Astrocyte (in vitro differentiated cells and primary cell): ENCODE results near the gene TMTC4. TPM values are rescaled to one million over a fixed set of nuclear protein-coding genes. Genes with fewer than 3 reads are reported as not detected.

ENCODE experiments used
- DNase-seq: peaks from one replicate; pipeline ENCODE4 v3.0.0-alpha.2; 2010; ENCODE audit warnings: low read depth
- FAIRE-seq: peaks from 2 replicates; lab custom pipeline; 2011; peaks lifted over from hg19 to GRCh38; lab: Jason Lieb, UNC
- H2AFZ ChIP-seq: 2 replicates; pipeline ENCODE4 v1.6.0; 2012; ENCODE audit warnings: low read depth, low read length, inconsistent platforms
- H3K27ac ChIP-seq: 2 replicates; pipeline ENCODE4 v1.5.1; 2011; ENCODE audit warnings: low read depth, low read length, inconsistent platforms
- H3K27me3 ChIP-seq: 2 replicates; pipeline ENCODE4 v1.6.0; 2011; ENCODE audit warnings: low read length, inconsistent platforms; ENCODE audit not compliant: insufficient read depth
- H3K36me3 ChIP-seq: 2 replicates; pipeline ENCODE4 v1.5.1; 2011; ENCODE audit warnings: low read length, inconsistent platforms; ENCODE audit not compliant: insufficient read depth
- H3K4me1 ChIP-seq: 2 replicates; pipeline ENCODE4 v1.5.1; 2011; ENCODE audit warnings: low read length, inconsistent platforms; ENCODE audit not compliant: insufficient read depth
- H3K4me2 ChIP-seq: 2 replicates; pipeline ENCODE4 v1.6.0; 2012; ENCODE audit warnings: low read length, inconsistent platforms
- H3K4me3 ChIP-seq: 2 replicates; pipeline ENCODE4 v1.5.1; 2011; ENCODE audit warnings: low read depth, mild to moderate bottlenecking, low read length, inconsistent platforms; ENCODE audit not compliant: insufficient read depth
- H3K79me2 ChIP-seq: 2 replicates; pipeline ENCODE4 v1.6.0; 2012; ENCODE audit warnings: mild to moderate bottlenecking, low read length, inconsistent platforms; ENCODE audit not compliant: insufficient read depth
- H3K9ac ChIP-seq: 2 replicates; pipeline ENCODE4 v1.6.0; 2012; ENCODE audit warnings: mild to moderate bottlenecking, low read length, inconsistent platforms
- H3K9me3 ChIP-seq: 2 replicates; pipeline ENCODE4 v1.5.1; 2012; ENCODE audit warnings: low read depth, mild to moderate bottlenecking, low read length, inconsistent platforms; ENCODE audit not compliant: insufficient read depth
- H4K20me1 ChIP-seq: 2 replicates; pipeline ENCODE4 v1.6.0; 2012; ENCODE audit warnings: low read length, inconsistent platforms; ENCODE audit not compliant: insufficient read depth
- H3K27ac Mint-ChIP-seq: one replicate; pipeline ENCODE4 v1.8.0; 2021; ENCODE audit warnings: mild to moderate bottlenecking, mixed read lengths; ENCODE audit not compliant: unreplicated experiment
- H3K27me3 Mint-ChIP-seq: one replicate; pipeline ENCODE4 v1.8.0; 2021; ENCODE audit warnings: low read depth, mixed read lengths; ENCODE audit not compliant: unreplicated experiment
- H3K36me3 Mint-ChIP-seq: one replicate; pipeline ENCODE4 v1.8.0; 2021; ENCODE audit warnings: low read depth, mixed read lengths; ENCODE audit not compliant: unreplicated experiment
- H3K4me1 Mint-ChIP-seq: one replicate; pipeline ENCODE4 v1.8.0; 2021; ENCODE audit warnings: low read depth, mixed read lengths; ENCODE audit not compliant: unreplicated experiment
- H3K4me3 Mint-ChIP-seq: one replicate; pipeline ENCODE4 v1.8.0; 2021; ENCODE audit warnings: mild to moderate bottlenecking, moderate library complexity, mixed read lengths; ENCODE audit not compliant: unreplicated experiment
- H3K9me3 Mint-ChIP-seq: one replicate; pipeline ENCODE4 v1.8.0; 2021; ENCODE audit warnings: mild to moderate bottlenecking, mixed read lengths; ENCODE audit not compliant: unreplicated experiment
- EZH2 ChIP-seq: IDR thresholded peaks from 2 replicates; pipeline ENCODE4 v1.6.1; 2012; ENCODE audit warnings: mild to moderate bottlenecking, low read length, inconsistent platforms; ENCODE audit not compliant: insufficient read depth
- total RNA-seq: library from RNA; stranded (reverse); gene quantifications from 2 replicates; pipeline ENCODE4 v1.2.1, GENCODE V29; 2021
- TF ChIP-seq, protein P1 (sequence below): IDR thresholded peaks from 2 replicates; pipeline ENCODE4 v1.5.1; 2011; ENCODE audit warnings: low read depth, mild to moderate bottlenecking, inconsistent platforms, low read length, moderate library complexity; ENCODE audit not compliant: insufficient read depth

Gene TMTC4
- total RNA-seq, 1 donor from 2014 or later, result 8.4 TPM

DNA sequence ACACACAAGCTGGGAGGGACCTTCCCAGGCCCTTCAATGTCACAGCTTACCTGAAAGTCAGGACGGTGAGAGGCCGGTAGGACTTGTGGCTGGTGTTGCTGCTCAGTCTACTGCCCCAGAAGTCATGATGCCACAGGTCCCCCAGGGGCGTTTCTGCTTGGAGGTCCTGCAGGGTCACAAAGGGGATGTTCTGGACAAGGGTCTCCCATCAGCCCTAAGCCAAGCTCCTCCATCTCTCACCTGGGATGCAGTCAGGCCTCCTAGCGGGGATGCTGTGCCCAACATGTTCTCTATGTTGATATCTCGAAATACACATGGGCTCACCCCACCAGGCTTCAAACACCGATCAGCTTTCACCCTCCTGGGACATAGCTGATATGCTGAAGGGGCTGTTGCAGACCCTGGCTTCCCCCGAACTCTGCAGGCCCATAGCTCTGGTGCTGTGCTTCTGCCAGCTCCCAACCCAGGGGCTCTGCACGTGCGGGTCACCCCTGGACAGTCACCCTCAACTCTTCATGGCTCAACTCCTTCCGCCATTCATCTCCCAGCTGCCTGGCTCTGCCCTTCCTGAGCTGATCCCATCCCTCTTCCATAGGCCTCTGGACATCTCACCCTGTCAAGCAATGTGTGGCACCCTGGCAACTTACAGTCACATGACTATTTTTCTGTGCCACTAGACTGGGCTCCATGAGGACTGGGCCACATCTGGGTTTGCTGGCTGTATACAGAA lies 10.3 kb downstream of the TMTC4 start:
- Mint-ChIP-seq H3K9me3 (no peaks in the 10 kb centered on the region), H3K4me1 (peaks cover 4% of the 10 kb centered on the region), H3K27me3 (no peaks in the 10 kb centered on the region), H3K4me3 (no peak overlapping the region), H3K27ac (no peak overlapping the region), H3K36me3 (peaks cover 10% of the 10 kb centered on the region)
- Histone ChIP-seq H3K9ac (no peak overlapping the region), H3K4me3 (no peak overlapping the region), H4K20me1 (no peaks in the 10 kb centered on the region), H3K79me2 (no peaks in the 10 kb centered on the region), H3K9me3 (no peaks in the 10 kb centered on the region), H3K27me3 (no peaks in the 10 kb centered on the region), H3K4me1 (peaks cover 14% of the 10 kb centered on the region), H3K4me2 (no peak overlapping the region), H2AFZ (no peak overlapping the region), H3K36me3 (peaks cover 17% of the 10 kb centered on the region), H3K27ac (no peak overlapping the region)
- no peak for TF ChIP-seq EZH2
- TF ChIP-seq, protein P1, sequence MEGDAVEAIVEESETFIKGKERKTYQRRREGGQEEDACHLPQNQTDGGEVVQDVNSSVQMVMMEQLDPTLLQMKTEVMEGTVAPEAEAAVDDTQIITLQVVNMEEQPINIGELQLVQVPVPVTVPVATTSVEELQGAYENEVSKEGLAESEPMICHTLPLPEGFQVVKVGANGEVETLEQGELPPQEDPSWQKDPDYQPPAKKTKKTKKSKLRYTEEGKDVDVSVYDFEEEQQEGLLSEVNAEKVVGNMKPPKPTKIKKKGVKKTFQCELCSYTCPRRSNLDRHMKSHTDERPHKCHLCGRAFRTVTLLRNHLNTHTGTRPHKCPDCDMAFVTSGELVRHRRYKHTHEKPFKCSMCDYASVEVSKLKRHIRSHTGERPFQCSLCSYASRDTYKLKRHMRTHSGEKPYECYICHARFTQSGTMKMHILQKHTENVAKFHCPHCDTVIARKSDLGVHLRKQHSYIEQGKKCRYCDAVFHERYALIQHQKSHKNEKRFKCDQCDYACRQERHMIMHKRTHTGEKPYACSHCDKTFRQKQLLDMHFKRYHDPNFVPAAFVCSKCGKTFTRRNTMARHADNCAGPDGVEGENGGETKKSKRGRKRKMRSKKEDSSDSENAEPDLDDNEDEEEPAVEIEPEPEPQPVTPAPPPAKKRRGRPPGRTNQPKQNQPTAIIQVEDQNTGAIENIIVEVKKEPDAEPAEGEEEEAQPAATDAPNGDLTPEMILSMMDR, result no peak
- FAIRE-seq, result no peak
- no peak for DNase-seq

DNA sequence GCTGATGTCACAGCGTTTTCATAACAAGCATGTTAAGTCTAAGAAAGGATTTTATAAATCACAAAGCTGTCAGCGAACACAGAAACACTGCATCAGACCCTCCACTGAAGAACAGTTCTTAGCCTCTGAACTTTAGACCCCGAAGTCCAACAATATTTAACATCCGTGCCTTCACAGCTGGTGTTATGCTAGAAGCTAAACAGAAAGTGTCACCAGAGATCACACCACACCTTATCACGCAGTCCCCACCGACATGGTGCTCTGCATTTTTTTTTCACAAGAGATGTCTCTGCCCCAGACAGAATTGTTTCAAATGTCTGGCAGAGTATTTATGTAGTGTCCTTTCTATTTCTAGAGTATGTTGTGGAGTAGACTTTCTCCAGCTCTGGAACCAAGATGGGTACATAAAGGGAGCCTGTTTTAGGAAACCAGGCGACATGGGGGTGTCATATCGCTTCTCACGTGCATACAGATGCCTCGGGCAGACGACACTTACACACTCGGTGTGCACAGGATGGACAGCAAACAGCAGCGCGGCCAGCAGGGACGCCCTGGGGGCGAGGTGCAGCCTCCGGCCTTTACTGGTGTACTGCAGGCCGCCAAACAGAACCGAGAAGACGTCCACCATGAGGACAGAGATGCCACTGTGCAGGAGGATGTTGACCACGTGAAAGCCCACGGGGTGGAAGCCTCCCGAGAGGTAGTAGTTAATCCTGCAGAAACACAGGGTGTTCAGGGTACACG lies 12.0 kb downstream of the TMTC4 start:
- no peak overlapping the region for H3K9ac ChIP-seq
- TF ChIP-seq, protein P1, result no peak
- no peak for TF ChIP-seq EZH2
- Mint-ChIP-seq H3K36me3 (peaks cover 9% of the 10 kb centered on the region), H3K27ac (no peak overlapping the region), H3K9me3 (no peaks in the 10 kb centered on the region), H3K4me1 (no peaks in the 10 kb centered on the region), H3K4me3 (no peak overlapping the region), H3K27me3 (no peaks in the 10 kb centered on the region)
- no peaks in the 10 kb centered on the region for H3K9me3 ChIP-seq
- no peak overlapping the region for H3K4me2 ChIP-seq
- H2AFZ ChIP-seq, result no peak overlapping the region
- no peak for DNase-seq
- H3K4me3 ChIP-seq, result no peak overlapping the region
- H3K79me2 ChIP-seq, result no peaks in the 10 kb centered on the region
- H3K4me1 ChIP-seq, result no peaks in the 10 kb centered on the region
- H3K27me3 ChIP-seq, result no peaks in the 10 kb centered on the region
- H3K27ac ChIP-seq, result no peak overlapping the region
- FAIRE-seq, result no peak
- no peaks in the 10 kb centered on the region for H4K20me1 ChIP-seq
- peaks cover 16% of the 10 kb centered on the region for H3K36me3 ChIP-seq

DNA sequence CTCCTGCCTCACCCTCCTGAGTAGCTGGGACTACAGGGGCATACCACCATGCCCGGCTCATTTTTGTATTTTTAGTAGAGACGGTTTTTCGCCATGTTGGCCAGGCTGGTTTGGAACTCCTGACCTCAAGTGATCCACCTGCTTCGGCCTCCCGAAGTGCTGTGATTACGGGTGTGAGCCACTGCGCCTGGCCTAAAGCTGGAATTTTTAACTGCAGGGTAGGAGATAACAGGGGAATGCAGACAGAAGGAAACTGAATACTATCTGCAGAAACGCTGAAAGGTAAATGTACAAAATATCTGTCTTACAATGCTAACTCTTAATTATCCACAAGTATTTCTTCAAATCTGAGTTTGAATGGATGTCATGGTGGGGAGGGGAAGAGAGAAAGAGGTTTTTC lies 13.8 kb downstream of the TMTC4 start:
- Histone ChIP-seq H3K27me3 (no peaks in the 10 kb centered on the region), H3K4me1 (no peaks in the 10 kb centered on the region), H3K4me3 (no peak overlapping the region), H3K79me2 (no peaks in the 10 kb centered on the region), H3K9me3 (no peaks in the 10 kb centered on the region), H3K27ac (no peak overlapping the region), H3K4me2 (no peak overlapping the region), H4K20me1 (no peaks in the 10 kb centered on the region), H3K9ac (no peak overlapping the region), H2AFZ (no peak overlapping the region), H3K36me3 (peaks cover 21% of the 10 kb centered on the region)
- DNase-seq (no peak), FAIRE-seq (no peak)
- H3K9me3 Mint-ChIP-seq, result no peaks in the 10 kb centered on the region
- peaks cover 5% of the 10 kb centered on the region for H3K36me3 Mint-ChIP-seq
- no peaks in the 10 kb centered on the region for H3K27me3 Mint-ChIP-seq
- no peaks in the 10 kb centered on the region for H3K4me1 Mint-ChIP-seq
- H3K4me3 Mint-ChIP-seq, result no peak overlapping the region
- no peak overlapping the region for H3K27ac Mint-ChIP-seq
- TF ChIP-seq, protein P1, result no peak
- TF ChIP-seq EZH2, result no peak
